NCI-H146 (cell line): Measurements from ENCODE around the gene NDFIP2.
"Not testable (repeated sequence)": the region's sequence is repeated elsewhere in the genome, so short reads cannot be mapped to it uniquely, and the experiment has no call there.

ENCODE experiments used
- DNase-seq: peaks from one replicate; lab custom pipeline; 2025; lab: John Stamatoyannopoulos, UW

NDFIP2 gene

DNA sequence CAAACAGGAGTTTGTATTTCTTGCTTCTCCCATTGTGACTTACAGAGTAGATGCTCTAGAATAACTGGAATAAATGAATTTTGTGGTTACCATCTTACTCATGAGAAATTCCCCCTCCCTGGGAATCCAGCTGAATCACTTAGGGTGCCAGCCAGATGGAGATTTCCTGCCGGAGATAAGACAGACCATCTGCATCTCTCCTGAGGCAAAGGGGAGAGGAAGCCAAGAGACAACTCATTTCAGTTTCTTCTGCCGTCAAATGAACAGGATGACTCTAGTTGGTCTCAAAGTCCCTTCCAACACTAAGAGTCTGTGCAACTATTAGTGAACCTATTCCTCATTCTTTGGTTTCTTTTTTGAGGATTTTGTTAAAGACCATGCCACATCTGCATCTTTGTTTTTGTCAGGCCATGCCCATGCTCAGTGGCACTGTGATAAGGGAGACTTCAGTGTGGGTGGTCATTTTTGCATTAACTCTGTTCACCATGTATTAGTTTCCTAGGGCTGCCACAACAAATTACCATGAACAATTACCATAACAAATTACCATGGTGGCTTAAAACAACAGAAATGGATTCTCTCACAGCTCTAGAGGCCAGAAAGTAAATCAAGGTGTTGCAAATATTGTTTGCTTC is 112.8 kb downstream of the NDFIP2 start:
- DNase-seq = no peak

DNA sequence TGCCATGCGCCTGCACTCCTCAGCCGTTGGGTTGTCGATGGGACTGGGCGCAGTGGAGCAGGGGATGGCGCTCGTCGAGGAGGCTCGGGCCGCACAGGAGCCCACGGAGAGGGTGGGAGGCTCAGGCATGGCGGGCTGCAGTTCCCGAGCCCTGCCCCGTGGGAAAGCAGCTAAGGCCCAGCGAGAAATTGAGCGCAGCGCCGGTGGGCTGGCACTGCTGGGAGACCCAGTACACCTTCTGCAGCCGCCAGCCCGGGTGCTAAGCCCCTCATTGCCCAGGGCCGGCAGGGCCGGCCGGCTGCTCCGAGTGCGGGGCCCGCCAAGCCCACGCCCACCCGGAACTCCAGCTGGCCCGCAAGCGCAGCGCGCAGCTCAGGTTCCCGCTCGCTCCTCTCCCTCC is 119.2 kb downstream of the NDFIP2 start:
- DNase-seq = not testable (repeated sequence)

DNA sequence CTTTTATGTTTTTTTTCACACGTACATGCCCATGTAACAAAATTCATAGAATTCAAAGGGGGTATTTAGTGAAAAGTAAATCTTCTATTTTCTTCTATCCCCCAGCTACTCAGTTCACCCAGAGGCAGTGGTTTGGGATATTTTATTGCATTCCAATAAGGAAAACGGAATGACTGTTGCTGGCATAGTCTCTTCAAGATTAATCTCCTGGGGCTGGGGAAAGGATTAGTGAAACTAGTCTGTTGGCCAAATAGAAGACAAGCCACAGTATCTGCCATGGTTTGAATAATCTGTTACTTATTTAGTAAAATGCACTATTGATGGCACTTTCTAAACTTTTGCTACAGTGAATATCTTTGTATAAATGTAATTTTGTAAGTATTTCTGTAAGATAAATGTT is 122.0 kb downstream of the NDFIP2 start:
- no peak for DNase-seq

DNA sequence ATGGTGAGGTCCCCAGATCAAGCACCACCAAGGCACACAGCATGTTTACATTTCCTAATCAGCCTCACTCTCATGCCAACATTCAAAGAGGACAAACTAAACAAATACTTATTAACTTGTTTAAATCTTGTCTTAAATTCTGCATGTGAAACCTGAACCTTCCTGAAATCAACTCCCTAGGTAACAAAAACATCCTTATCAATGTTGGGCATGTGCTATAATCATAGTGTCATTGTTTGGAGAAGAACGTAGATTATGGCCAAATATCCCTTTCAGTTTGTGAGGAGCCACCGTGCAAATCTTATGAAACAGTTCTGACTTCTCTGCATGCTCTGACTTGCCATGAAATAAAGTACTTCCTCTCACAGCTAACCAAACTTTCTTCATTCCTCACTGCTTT is 123.8 kb downstream of the NDFIP2 start:
- peak; percentile 36 for DNase-seq
